Measurements from ENCODE around the gene PAM16. TPM values are rescaled to one million over a fixed set of nuclear protein-coding genes. Genes with fewer than 3 reads are reported as not detected.

Gene PAM16
- total RNA-seq, 5 donors from 2014 or later (not counting 1 experiment from before 2014, with no cell fraction given): 41.2 to 53.7 (median 47.4) TPM

DNA sequence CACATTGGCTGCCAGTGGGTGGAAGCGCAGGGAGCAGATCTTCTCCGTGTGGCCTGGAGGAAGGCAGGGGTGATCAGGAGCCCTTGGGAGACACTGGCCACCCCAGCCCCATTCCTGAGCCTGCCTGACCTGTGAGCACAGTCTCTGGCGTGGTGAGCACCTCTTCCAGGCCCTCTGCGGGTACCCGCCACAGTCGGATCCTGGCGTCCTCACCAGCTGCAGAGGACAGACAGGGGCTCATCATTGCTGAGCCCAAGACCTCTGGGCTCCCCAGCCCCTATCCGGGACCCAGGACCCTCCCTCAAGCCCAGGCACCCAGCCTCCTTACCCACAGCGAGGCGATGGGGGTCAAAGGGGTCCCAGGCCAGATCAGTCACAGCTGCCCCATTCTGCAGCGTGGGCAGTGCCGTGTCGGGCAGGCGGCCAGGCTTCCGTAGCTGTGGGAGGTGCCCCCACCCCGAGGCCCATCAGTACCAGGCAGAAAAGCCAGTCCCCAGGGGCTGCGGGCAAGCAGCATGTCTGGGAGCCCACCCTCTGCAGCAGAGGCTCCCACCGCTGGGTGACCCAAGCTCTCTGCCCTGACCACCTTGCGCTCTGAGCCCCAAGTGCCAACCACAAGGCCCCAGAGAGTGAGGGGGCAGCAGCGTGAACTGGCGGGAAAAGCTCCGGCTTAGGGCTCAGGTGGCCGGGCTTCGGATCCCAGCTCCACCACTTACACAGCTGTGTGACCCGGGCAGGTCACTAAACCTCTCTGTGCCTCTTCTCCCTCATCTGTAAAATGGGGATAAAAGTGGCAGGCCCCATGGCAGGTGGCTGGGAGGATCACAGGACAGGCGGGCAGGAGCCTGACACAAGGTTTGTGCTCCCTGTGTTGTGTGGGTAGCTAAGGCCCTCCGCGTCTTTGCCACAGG, 10.2 kb upstream of the PAM16 start:
- H3K4me1 ChIP-seq (ENCODE audit: control insufficient read depth in 1 of 2, extremely low read depth in 1 of 2, insufficient read depth in 2 of 2, low read length in 2 of 2): peaks cover 0 to 11% of the 10 kb centered on the region in 2 experiments
- H3K27me3 ChIP-seq (replicated peaks in 1 of 2; ENCODE audit: control insufficient read depth in 2 of 2, extremely low read depth in 1 of 2, insufficient read depth in 2 of 2, low read length in 1 of 2): no peaks in the 10 kb centered on the region
- ATAC-seq (replicated peaks in 1 of 4) (no peak), DNase-seq (no peak)
- H3K36me3 ChIP-seq (ENCODE audit: control insufficient read depth in 2 of 2, extremely low read depth in 1 of 2, insufficient read depth in 1 of 2, low read length in 1 of 2): peaks cover 12 to 85% of the 10 kb centered on the region in 2 donors
- no peaks in the 10 kb centered on the region for H3K27me3 Mint-ChIP-seq
- peaks cover 0 to 3% (median 2%) of the 10 kb centered on the region in 3 donors for H3K4me1 Mint-ChIP-seq
- H3K27ac ChIP-seq (ENCODE audit: low read length): no peak overlapping the region
- H3K27ac Mint-ChIP-seq: no peak overlapping the region
- ChIA-PET POLR2A (no interaction called here), CTCF (interaction anchor here (0.5 to 0.6 kb wide), 4 partner anchors 118 to 668 kb away, joined by 3 to 7 read pairs (median 4); no protein-coding TSS in a partner anchor)
- no peak overlapping the region for H3K4me3 ChIP-seq (ENCODE audit: control insufficient read depth in 1 of 2, extremely low read depth in 1 of 2, low read length in 1 of 2)
- 99% methylated on average over 20 of the region's 28 CpGs for WGBS (ENCODE audit: insufficient coverage)
- H3K4me3 Mint-ChIP-seq: no peak overlapping the region
- peaks cover 13% of the 10 kb centered on the region for H3K36me3 Mint-ChIP-seq
- no peaks in the 10 kb centered on the region for H3K9me3 Mint-ChIP-seq
- no peaks in the 10 kb centered on the region for H3K9me3 ChIP-seq

DNA sequence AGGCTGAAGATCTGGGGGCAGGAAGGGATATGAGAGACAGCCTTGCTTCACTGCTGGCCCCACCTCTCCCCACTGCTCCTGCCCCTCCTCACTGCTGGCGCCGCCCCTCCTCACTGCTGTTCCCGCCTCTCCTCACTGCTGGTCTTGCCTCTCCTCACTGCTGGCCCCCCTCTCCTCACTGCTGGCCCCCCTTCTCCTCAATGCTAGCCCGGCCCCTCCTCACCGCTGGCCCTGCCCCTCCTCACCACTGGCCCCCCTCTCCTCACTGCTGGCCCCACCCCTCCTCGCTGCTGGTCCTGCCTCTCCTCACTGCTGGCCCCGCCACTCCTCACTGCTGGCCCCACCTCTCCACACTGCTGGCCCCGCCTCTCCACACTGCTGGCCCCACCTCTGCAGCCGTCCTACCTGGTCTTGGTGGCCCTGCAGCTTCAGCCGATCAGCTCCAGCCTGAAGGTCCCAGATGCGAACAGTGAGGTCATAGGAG, 9.5 kb upstream of the PAM16 start:
- ATAC-seq (replicated peaks in 1 of 4): peak in 2 of 4 experiments; percentile 6 to 22

DNA sequence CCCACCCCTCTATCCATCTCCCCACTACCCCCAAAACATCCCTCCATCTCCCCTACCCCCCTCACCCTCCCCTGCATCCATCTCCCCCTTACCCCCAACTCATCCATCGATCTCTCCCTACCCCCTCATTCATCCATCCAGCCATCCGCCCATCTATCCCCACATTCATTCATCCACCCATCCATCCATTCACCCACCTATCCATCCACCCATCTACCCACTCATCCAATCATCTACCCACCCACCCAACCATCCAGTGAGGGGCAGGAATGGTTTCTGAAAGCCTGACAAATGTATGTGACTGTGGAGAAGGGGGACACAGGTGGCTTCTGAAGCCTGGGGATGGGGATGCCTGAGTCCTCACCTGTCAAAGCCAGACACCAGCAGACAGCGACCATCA, 8.8 kb upstream of the PAM16 start:
- Mint-ChIP-seq H3K9me3 (no peaks in the 10 kb centered on the region), H3K27me3 (no peaks in the 10 kb centered on the region), H3K36me3 (peaks cover 13% of the 10 kb centered on the region), H3K4me1 (peaks cover 0 to 3% (median 2%) of the 10 kb centered on the region in 3 donors), H3K4me3 (no peak overlapping the region), H3K27ac (no peak overlapping the region)
- H3K4me1 ChIP-seq (ENCODE audit: control insufficient read depth in 1 of 2, extremely low read depth in 1 of 2, insufficient read depth in 2 of 2, low read length in 2 of 2): peaks cover 0 to 7% of the 10 kb centered on the region in 2 experiments
- H3K27me3 ChIP-seq (replicated peaks in 1 of 2; ENCODE audit: control insufficient read depth in 2 of 2, extremely low read depth in 1 of 2, insufficient read depth in 2 of 2, low read length in 1 of 2): no peaks in the 10 kb centered on the region
- 90% methylated on average over 1 of the region's 3 CpGs for WGBS (ENCODE audit: insufficient coverage)
- ATAC-seq (replicated peaks in 1 of 4) (no peak), DNase-seq (peak in 1 of 35 experiments; percentile 15)
- peaks cover 12 to 78% of the 10 kb centered on the region in 2 donors for H3K36me3 ChIP-seq (ENCODE audit: control insufficient read depth in 2 of 2, extremely low read depth in 1 of 2, insufficient read depth in 1 of 2, low read length in 1 of 2)
- H3K4me3 ChIP-seq (ENCODE audit: control insufficient read depth in 1 of 2, extremely low read depth in 1 of 2, low read length in 1 of 2): no peak overlapping the region
- CTCF ChIA-PET: no interaction called here
- POLR2A ChIA-PET: interaction anchor here in 1 of 2 donors (0.6 kb wide), 1 partner anchor 59 kb away, joined by 5 read pairs; no protein-coding TSS in a partner anchor
- no peak overlapping the region for H3K27ac ChIP-seq (ENCODE audit: low read length)
- no peaks in the 10 kb centered on the region for H3K9me3 ChIP-seq

More for the DNA sequence above, 9.5 kb upstream of the PAM16 start:
- Mint-ChIP-seq H3K4me1 (peaks cover 0 to 3% (median 2%) of the 10 kb centered on the region in 3 donors), H3K36me3 (peaks cover 13% of the 10 kb centered on the region), H3K27me3 (no peaks in the 10 kb centered on the region), H3K27ac (no peak overlapping the region), H3K4me3 (no peak overlapping the region), H3K9me3 (no peaks in the 10 kb centered on the region)
- Histone ChIP-seq H3K4me3 (ENCODE audit: control insufficient read depth in 1 of 2, extremely low read depth in 1 of 2, low read length in 1 of 2) (no peak overlapping the region), H3K27me3 (replicated peaks in 1 of 2; ENCODE audit: control insufficient read depth in 2 of 2, extremely low read depth in 1 of 2, insufficient read depth in 2 of 2, low read length in 1 of 2) (no peaks in the 10 kb centered on the region), H3K9me3 (no peaks in the 10 kb centered on the region), H3K27ac (ENCODE audit: low read length) (no peak overlapping the region), H3K4me1 (ENCODE audit: control insufficient read depth in 1 of 2, extremely low read depth in 1 of 2, insufficient read depth in 2 of 2, low read length in 2 of 2) (peaks cover 0 to 8% of the 10 kb centered on the region in 2 experiments), H3K36me3 (ENCODE audit: control insufficient read depth in 2 of 2, extremely low read depth in 1 of 2, insufficient read depth in 1 of 2, low read length in 1 of 2) (peaks cover 12 to 80% of the 10 kb centered on the region in 2 donors)
- ChIA-PET CTCF (no interaction called here), POLR2A (no interaction called here)
- peak in 1 of 35 experiments; percentile 21 for DNase-seq
- 94% methylated on average over 7 of the region's 11 CpGs for WGBS (ENCODE audit: insufficient coverage)

DNA sequence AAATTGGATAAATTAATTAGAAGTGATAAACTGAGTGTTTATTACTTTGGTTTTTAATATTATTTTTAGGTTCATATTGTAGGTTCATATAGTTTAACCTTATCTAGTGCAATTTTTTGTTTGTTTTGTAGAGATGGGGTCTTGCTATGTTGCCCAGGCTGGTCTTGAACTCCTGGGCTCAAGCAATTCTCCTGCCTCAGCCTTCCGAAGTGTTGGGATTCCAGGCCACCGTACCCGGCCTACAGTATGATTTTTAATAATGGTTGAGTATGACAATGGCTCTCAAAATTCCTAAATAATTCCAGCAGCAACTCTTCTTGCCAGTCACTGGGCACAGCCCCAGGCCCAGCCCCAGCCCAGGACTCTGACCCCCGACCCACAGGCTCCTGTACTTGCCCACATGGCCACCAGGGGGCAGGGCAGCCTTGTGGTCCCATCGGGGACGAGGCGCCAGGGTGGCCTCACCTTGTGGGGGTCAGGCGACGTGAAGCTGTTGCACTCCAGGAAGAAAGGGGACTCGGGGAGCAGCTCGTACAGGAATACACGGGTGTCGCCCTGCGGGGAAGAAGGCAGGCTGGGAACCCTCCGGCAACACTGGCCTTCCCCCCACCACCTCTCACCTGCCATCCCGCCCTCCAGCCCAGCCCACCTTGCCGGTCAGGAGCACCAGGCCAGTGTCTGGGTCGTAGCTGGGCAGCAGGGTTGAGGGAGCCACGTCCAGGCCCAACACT, 7.9 kb upstream of the PAM16 start:
- Mint-ChIP-seq H3K36me3 (peaks cover 13% of the 10 kb centered on the region), H3K4me3 (peak overlapping the region in 1 of 3 donors; percentile 15), H3K27me3 (no peaks in the 10 kb centered on the region), H3K4me1 (peaks cover 0 to 3% (median 2%) of the 10 kb centered on the region in 3 donors), H3K27ac (peak overlapping the region; percentile 39 to 70), H3K9me3 (no peaks in the 10 kb centered on the region)
- H3K4me1 ChIP-seq (ENCODE audit: control insufficient read depth in 1 of 2, extremely low read depth in 1 of 2, insufficient read depth in 2 of 2, low read length in 2 of 2): peaks cover 0 to 7% of the 10 kb centered on the region in 2 experiments
- peaks cover 18 to 76% of the 10 kb centered on the region in 2 donors for H3K36me3 ChIP-seq (ENCODE audit: control insufficient read depth in 2 of 2, extremely low read depth in 1 of 2, insufficient read depth in 1 of 2, low read length in 1 of 2)
- ChIA-PET POLR2A (interaction anchor here in 1 of 2 donors (0.6 kb wide), 1 partner anchor 58 kb away, joined by 5 read pairs; no protein-coding TSS in a partner anchor), CTCF (interaction anchor here (0.5 to 0.7 kb wide), 4 partner anchors 44 to 190 kb away, joined by 3 to 5 read pairs (median 3); no protein-coding TSS in a partner anchor)
- no peak overlapping the region for H3K4me3 ChIP-seq (ENCODE audit: control insufficient read depth in 1 of 2, extremely low read depth in 1 of 2, low read length in 1 of 2)
- DNase-seq (peak; percentile 17 to 76 (median 57)), ATAC-seq (replicated peaks in 1 of 4) (peak; percentile 69 to 85 (median 76))
- WGBS (ENCODE audit: insufficient coverage): 49% methylated on average over 8 of the region's 19 CpGs
- H3K27ac ChIP-seq (ENCODE audit: low read length): no peak overlapping the region
- no peaks in the 10 kb centered on the region for H3K9me3 ChIP-seq
- H3K27me3 ChIP-seq (replicated peaks in 1 of 2; ENCODE audit: control insufficient read depth in 2 of 2, extremely low read depth in 1 of 2, insufficient read depth in 2 of 2, low read length in 1 of 2): no peaks in the 10 kb centered on the region

DNA sequence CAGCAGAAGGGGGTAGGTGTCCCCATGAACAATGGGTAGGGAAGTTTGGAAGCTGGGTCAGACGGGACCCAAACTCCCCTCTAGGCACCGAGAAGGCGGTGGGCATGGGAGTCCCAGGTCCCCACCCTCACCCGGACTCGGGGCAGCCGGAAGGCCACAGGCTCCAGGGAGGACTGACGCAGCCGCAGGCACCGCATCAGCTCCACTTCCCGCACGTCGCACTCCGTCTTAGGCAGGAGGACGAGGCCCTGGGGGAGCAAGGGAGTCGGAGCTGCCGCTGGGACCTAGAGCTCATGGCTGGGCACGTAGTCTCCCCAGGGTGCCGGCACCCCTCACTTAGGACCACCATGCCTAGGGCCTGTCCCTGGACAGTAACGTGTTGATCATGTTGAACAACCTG, 7.1 kb upstream of the PAM16 start:
- ChIA-PET CTCF (interaction anchor here in 1 of 2 donors (0.6 kb wide), 1 partner anchor 127 kb away, joined by 3 read pairs; no protein-coding TSS in a partner anchor), POLR2A (no interaction called here)
- ATAC-seq (replicated peaks in 1 of 4) (no peak), DNase-seq (peak in 1 of 35 experiments; percentile 17)
- Mint-ChIP-seq H3K9me3 (no peaks in the 10 kb centered on the region), H3K4me3 (no peak overlapping the region), H3K27me3 (no peaks in the 10 kb centered on the region), H3K4me1 (peaks cover 0 to 7% (median 2%) of the 10 kb centered on the region in 3 donors), H3K27ac (no peak overlapping the region), H3K36me3 (peaks cover 17% of the 10 kb centered on the region)
- no peak overlapping the region for H3K4me3 ChIP-seq (ENCODE audit: control insufficient read depth in 1 of 2, extremely low read depth in 1 of 2, low read length in 1 of 2)
- no peaks in the 10 kb centered on the region for H3K27me3 ChIP-seq (replicated peaks in 1 of 2; ENCODE audit: control insufficient read depth in 2 of 2, extremely low read depth in 1 of 2, insufficient read depth in 2 of 2, low read length in 1 of 2)
- H3K9me3 ChIP-seq: no peaks in the 10 kb centered on the region
- H3K36me3 ChIP-seq (ENCODE audit: control insufficient read depth in 2 of 2, extremely low read depth in 1 of 2, insufficient read depth in 1 of 2, low read length in 1 of 2): peaks cover 18 to 73% of the 10 kb centered on the region in 2 donors
- WGBS (ENCODE audit: insufficient coverage): over 99% methylated on average over 17 of the region's 19 CpGs
- H3K4me1 ChIP-seq (ENCODE audit: control insufficient read depth in 1 of 2, extremely low read depth in 1 of 2, insufficient read depth in 2 of 2, low read length in 2 of 2): peaks cover 0 to 7% of the 10 kb centered on the region in 2 experiments
- H3K27ac ChIP-seq (ENCODE audit: low read length): no peak overlapping the region

DNA sequence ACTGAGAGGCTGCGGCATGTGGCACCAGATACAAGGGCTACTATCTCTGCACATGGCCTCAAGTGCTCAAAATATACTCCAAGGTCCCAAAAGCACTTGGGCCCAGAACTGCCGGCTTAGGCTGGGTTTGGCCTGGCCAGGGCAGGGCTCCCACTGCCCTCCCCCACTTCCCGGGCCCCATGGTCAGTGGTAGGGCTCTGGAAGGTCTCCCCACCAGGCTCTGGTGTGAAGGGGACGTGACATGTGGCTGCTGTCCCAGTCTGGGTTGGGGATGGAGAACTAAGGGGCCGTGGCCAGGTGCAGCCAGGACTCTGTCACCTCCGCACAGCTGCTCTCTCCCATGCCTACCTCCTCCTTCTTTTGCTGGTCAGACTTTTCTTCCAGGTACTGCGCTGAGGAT, 5.7 kb upstream of the PAM16 start:
- peaks cover 0 to 7% of the 10 kb centered on the region in 2 experiments for H3K4me1 ChIP-seq (ENCODE audit: control insufficient read depth in 1 of 2, extremely low read depth in 1 of 2, insufficient read depth in 2 of 2, low read length in 2 of 2)
- CTCF ChIA-PET: no interaction called here
- POLR2A ChIA-PET: no interaction called here
- peaks cover 17 to 60% of the 10 kb centered on the region in 2 donors for H3K36me3 ChIP-seq (ENCODE audit: control insufficient read depth in 2 of 2, extremely low read depth in 1 of 2, insufficient read depth in 1 of 2, low read length in 1 of 2)
- no peak overlapping the region for H3K27ac ChIP-seq (ENCODE audit: low read length)
- no peak overlapping the region for H3K4me3 ChIP-seq (ENCODE audit: control insufficient read depth in 1 of 2, extremely low read depth in 1 of 2, low read length in 1 of 2)
- ATAC-seq (replicated peaks in 1 of 4) (no peak), DNase-seq (peak in 1 of 35 experiments; percentile 14)
- Mint-ChIP-seq H3K27me3 (no peaks in the 10 kb centered on the region), H3K36me3 (peaks cover 11% of the 10 kb centered on the region), H3K9me3 (no peaks in the 10 kb centered on the region), H3K4me3 (no peak overlapping the region), H3K27ac (no peak overlapping the region), H3K4me1 (peaks cover 0 to 8% (median 2%) of the 10 kb centered on the region in 3 donors)
- no peaks in the 10 kb centered on the region for H3K9me3 ChIP-seq
- WGBS (ENCODE audit: insufficient coverage): 100% methylated on average over 2 of the region's 7 CpGs
- H3K27me3 ChIP-seq (replicated peaks in 1 of 2; ENCODE audit: control insufficient read depth in 2 of 2, extremely low read depth in 1 of 2, insufficient read depth in 2 of 2, low read length in 1 of 2): no peaks in the 10 kb centered on the region

All from T-cell (primary cell).